Measurements from ENCODE around the gene MYO18B.

The MYO18B gene

GRCh38 chr22:25902402-25902801, 160.4 kb downstream of the MYO18B start:
- no peak for DNase-seq (ENCODE audit: low read depth)

- DNase-seq (ENCODE audit: low read depth), result no peak
Measured at GRCh38 chr22:25903294-25903693, 161.3 kb downstream of the MYO18B start.

GRCh38 chr22:25908212-25908611, 166.2 kb downstream of the MYO18B start:
- DNase-seq (ENCODE audit: low read depth), result no peak

GRCh38 chr22:25908755-25909154, 166.8 kb downstream of the MYO18B start:
- DNase-seq (ENCODE audit: low read depth), result no peak

- DNase-seq (ENCODE audit: low read depth), result no peak
Measured at GRCh38 chr22:25909614-25910387, 167.8 kb downstream of the MYO18B start.

- no peak for DNase-seq (ENCODE audit: low read depth)
Measured at GRCh38 chr22:25911243-25911972, 169.4 kb downstream of the MYO18B start.

- DNase-seq (ENCODE audit: low read depth), result no peak
Measured at GRCh38 chr22:25919452-25919851, 177.5 kb downstream of the MYO18B start.

- no peak for DNase-seq (ENCODE audit: low read depth)
Measured at GRCh38 chr22:25922141-25922540, 180.2 kb downstream of the MYO18B start.

- DNase-seq (ENCODE audit: low read depth), result no peak
Measured at GRCh38 chr22:25923914-25924313, 181.9 kb downstream of the MYO18B start.

GRCh38 chr22:25928038-25928437, 186.1 kb downstream of the MYO18B start:
- DNase-seq (ENCODE audit: low read depth), result no peak

- no peak for DNase-seq (ENCODE audit: low read depth)
Measured at GRCh38 chr22:25929321-25929878, 187.4 kb downstream of the MYO18B start.

- DNase-seq (ENCODE audit: low read depth), result no peak
Measured at GRCh38 chr22:25930083-25930482, 188.1 kb downstream of the MYO18B start.

- DNase-seq (ENCODE audit: low read depth), result no peak
Measured at GRCh38 chr22:25930788-25931310, 188.9 kb downstream of the MYO18B start.

GRCh38 chr22:25933158-25933788, 191.3 kb downstream of the MYO18B start:
- DNase-seq (ENCODE audit: low read depth), result no peak

GRCh38 chr22:25935266-25936058, 193.5 kb downstream of the MYO18B start:
- no peak for DNase-seq (ENCODE audit: low read depth)

GRCh38 chr22:25938151-25938550, 196.2 kb downstream of the MYO18B start:
- no peak for DNase-seq (ENCODE audit: low read depth)

GRCh38 chr22:25939384-25939783, 197.4 kb downstream of the MYO18B start:
- no peak for DNase-seq (ENCODE audit: low read depth)

- DNase-seq (ENCODE audit: low read depth), result no peak
Measured at GRCh38 chr22:25940479-25940878, 198.5 kb downstream of the MYO18B start.

GRCh38 chr22:25941365-25941960, 199.5 kb downstream of the MYO18B start:
- DNase-seq (ENCODE audit: low read depth), result no peak

- DNase-seq (ENCODE audit: low read depth), result no peak
Measured at GRCh38 chr22:25942115-25942855, 200.3 kb downstream of the MYO18B start.

All from amniotic epithelial cell (primary cell).